ENCODE measurements around the gene TGFA.

Gene TGFA

DNA sequence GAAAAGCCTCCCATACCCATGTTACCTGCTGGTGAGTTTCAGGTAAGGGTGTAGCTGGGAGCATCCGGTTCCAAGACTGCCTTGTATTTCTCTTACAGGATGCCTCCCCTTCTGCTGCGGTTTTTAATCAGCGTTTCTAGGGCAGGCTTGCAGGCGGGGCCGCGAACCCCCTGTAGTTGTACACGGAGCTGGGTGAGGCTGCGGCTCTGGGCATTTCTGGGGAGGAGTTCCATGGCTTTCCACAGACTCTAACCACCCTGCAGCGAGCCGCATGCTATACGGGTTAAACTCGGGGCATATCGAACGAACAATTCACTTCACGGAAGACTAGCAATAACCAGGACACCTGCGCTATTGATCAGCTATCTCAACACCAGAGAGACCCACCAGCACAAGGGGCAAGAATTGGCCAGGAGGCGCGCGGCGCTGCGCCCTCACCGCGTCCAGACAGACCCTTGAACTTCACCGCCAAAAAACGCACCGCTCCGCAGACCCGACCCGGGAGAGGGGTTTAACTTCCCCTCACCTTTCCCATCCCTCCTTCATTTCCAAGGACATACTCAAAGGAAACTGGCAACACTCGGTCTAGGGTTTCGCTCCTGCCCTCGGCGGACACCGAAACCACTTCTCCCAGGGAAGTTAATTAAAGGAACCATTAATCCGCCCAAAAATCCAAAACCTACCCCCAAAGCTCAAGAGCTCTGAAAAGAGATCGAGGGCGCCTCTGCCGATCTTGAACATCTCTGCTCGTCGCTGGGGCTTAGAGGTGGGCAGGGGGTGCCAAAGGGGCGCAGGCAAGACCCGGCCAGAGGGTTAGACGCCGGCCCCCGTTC is 909 bp downstream of the TGFA start:
- no peak for FAIRE-seq

- no peak for FAIRE-seq
Observed at GRCh38 chr2:70551167-70551566, 2.5 kb downstream of the TGFA start.

- FAIRE-seq: no peak
Observed at GRCh38 chr2:70549962-70550361, 3.7 kb downstream of the TGFA start.

DNA sequence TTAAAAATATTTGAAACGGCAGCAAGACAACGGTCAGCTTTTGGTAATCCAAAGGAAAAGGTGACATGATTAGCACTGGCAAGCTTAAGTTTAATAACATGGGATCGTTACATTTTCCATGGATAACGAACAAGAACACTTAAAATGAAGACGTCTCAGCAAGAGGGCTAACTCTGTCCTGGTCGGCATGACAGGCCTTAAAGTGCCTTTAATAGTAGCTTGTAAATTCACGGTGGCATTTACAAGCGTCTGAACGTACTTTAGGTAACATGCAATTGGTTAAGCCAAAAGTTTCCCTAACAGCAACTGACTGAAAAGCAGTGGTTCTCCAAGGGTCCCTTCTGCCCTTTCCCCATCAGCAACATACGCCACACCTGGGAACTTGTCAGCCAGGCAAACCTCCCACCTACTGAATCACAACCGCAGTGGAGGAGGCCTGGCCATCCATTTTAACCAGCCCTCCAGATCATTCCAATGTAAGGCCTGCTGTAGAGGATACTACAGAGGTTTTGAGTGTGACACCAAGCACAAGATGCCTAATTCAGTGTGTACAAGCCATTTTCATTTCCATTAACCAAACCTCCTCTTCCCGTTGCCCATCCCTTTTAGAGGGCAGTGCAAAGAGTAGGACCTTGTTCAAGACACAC is 4.4 kb downstream of the TGFA start:
- no peak for FAIRE-seq

DNA sequence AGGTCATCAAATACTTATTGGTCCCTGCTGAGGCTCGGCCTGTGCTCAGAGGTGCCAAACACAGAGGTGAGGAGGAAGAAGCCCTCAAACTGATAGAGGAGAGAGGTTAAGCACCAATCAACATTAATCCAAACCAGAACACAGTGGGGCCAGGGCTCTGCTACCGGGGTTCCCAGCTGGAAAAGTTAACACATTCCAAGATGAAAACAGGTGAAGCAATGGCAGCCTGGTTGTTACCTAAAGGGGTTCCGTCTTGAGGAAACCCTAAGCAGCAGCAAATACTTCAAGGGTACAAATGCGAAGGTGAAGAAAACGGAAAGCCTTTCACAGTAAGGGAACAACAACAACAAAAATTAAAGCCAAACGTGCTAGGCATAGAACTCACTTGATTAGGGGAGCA is 5.4 kb downstream of the TGFA start:
- no peak for FAIRE-seq

DNA sequence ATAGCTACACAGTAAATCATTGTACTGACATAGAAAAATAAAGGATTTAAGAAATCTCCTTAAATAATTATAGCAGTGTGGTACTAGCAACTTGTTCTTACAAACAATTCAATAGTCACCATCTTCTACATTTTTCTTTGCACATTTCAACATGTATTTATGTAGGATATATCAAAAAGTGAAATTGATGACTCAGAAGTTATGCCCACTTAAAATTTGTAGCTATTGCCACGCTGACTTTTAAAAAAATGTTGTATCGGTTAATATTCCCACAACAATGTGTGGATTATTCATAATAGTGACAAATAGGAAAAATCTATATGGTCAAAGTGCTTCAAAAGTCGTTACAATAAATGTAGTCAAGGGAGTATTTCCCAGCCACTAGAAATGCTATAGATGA is 6.7 kb downstream of the TGFA start:
- no peak for FAIRE-seq

- no peak for FAIRE-seq
Observed at GRCh38 chr2:70546376-70546775, 7.2 kb downstream of the TGFA start.

DNA sequence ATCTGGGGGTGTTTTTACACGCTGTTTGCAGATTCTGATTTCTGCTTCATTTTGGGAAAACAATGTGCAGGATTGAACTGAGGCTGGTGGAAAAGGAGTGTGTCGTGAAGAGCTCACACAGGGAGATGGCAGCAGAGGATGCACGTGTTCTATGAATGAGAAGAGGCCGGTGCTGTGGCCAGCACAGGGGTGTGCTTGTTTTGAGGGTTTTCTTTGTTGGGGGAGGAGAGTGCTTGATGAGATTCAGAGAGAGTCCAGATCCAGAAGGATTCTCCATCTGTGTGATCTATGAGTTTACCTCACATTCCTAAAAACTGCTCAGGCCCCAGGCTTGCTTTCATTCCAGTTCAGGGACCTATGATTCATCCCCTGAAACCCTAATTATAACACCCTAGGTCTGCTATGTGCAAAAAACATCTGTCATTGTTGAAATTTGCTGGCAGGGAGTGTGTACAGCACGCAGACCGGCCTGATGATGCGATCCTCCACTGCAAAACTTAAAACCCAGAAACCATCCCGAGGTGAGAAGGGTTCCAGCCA is 12.1 kb downstream of the TGFA start:
- no peak for FAIRE-seq

- no peak for FAIRE-seq
Observed at GRCh38 chr2:70537840-70538239, 15.8 kb downstream of the TGFA start.

- no peak for FAIRE-seq
Observed at GRCh38 chr2:70536517-70537055, 17.0 kb downstream of the TGFA start.

GRCh38 chr2:70535573-70535972 is 18.1 kb downstream of the TGFA start:
- FAIRE-seq: no peak

DNA sequence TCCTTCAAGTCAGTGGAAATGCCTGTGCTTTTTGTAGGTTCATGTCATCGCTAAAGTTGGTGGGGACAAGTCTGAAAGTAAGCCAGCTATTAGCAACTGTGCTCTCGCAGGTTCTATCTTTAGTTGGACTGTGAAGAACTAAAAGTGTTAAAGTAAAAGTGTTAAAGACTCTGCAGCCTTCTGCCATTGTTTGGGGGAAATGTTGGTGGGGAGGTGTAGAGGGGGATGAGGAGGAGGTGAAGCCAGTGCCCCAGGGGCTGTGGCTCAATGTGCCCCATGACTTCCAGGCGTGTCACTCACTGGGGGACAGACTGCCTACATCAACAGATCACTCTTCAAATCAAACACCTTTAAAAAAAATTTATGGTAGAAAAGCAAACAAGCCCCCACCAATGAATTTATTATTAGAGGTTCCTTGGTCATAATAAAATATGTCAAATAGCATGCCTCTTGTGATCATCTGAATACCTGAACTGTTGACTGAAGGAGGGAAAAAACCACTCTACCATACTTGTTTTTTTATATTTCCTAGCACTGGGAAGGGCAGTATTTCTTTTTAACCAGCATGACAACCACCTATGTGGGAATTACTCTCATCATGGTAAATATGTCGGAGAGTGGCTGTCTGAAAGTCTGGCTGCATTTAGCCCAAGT is 19.3 kb downstream of the TGFA start:
- no peak for FAIRE-seq

DNA sequence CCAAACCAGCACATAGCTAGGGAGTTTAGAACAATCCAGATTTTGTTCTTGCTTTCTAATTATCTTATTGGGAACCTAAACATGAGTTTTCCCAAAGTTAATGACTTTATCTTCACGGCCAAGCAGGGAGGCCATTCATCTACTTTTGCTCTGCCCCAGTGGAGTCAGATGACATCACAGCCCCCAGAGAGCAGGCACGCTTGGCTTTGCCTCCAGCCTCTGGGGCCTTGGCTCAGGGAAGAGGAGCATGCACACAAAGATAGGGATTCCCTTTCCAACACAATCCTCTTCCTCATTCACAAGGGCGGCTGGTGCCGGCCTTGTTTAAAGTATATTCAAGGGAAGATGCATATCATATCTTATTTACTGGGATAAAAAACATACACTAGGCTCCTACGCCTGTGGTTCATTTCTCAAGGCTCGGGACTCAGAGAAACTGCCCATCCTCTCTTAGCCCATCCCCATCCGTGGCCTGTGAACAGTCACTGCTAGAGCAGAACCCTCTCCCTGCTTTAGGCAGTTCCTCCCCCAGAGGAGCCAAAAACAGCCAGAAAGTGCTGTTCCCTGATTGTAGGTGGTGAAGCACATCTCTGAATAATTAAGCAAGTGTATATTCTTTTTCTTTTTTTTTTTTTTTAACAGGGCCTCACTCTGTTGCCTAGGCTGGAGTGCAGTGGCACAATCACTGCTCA is 21.2 kb downstream of the TGFA start:
- FAIRE-seq: no peak

GRCh38 chr2:70531419-70532086 is 22.1 kb downstream of the TGFA start:
- no peak for FAIRE-seq

- no peak for FAIRE-seq
Observed at GRCh38 chr2:70529610-70530009, 24.0 kb downstream of the TGFA start.

DNA sequence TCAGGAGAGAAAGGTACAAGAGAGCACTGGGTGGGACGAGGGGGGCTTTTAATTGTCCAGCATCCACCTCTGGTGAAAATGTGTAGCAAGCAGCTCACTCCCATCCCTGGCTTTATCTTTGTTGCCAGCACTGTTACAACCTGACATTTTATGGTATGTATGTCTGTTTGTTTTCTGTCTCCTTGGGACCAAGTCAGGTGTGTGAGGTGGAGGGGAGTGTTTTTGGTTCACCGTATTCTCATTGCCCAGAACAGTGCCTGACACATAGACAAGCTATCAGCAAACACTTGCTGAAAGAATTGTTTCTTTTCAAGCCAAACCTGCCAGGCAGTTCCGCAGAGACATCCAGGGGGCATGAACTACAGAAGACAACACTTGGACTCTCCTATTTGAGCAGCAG is 24.7 kb downstream of the TGFA start:
- no peak for FAIRE-seq

GRCh38 chr2:70528276-70528675 is 25.4 kb downstream of the TGFA start:
- no peak for FAIRE-seq

GRCh38 chr2:70527447-70528080 is 26.1 kb downstream of the TGFA start:
- no peak for FAIRE-seq

DNA sequence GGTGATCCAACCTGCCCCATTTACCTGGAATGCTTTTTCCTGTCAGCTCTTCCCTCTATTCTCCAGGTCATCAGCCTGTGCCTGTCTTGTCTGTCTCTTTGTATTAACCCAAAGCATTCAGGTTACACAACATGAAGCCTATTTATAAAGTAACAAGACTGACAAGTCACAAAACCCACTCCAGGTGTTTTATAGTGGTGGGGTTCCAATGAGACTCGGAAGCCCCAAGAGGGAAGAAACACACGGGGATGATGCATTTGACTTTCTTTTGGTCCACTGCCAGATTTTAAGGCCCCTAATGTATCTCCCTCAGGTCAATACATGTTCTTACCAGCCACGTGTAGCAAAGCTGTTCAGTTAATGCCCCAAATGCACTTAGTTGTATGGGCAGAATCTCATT is 27.5 kb downstream of the TGFA start:
- FAIRE-seq: no peak

DNA sequence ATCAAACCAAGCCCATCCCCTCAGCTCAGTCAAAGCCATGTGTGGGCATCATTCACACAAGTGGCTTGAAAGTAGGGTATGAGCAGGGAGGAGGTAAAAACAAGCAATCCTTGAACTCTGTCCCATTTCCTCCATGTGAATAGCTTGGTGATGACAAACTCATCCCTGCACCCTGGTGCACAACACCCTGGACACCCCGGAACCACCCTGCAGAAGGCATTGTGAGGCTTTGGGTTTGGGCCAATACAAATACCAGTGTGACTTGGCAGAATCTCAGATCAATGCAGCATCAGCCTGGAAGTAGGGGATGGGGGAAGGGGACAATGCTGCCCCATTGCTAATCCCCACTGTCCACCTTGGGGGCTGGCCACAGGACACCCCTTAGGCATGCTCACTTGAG is 28.6 kb downstream of the TGFA start:
- no peak for FAIRE-seq

All from islet of Langerhans (tissue), 1 donor.